Gastroesophageal sphincter (tissue), 3 donors: Measurements from ENCODE around the gene KIZ.

Source experiments
- POLR2A ChIP-seq, 2 donors: fragments of 450-650 bp; IDR thresholded peaks; one replicate each; pipeline ENCODE4 v1.6.1; 2017; ENCODE audit warnings: antibody characterized with exemption in 2 of 2, mild to moderate bottlenecking in 2 of 2, moderate library complexity in 1 of 2
- POLR2AphosphoS5 ChIP-seq: sonication (generic); formaldehyde crosslinking; IDR thresholded peaks from one replicate; pipeline ENCODE4 v1.6.1; 2017; ENCODE audit warnings: antibody characterized with exemption
- TF ChIP-seq, protein P1 (sequence below), 4 experiments: fragments of 200-600 bp in 2 of 4; fragments of 450-650 bp in 2 of 4; sonication (generic) in 1 of 4; IDR thresholded peaks; one replicate each; pipeline ENCODE4 v1.5.1; 2017 to 2019; ENCODE audit warnings: antibody characterized with exemption in 4 of 4, mild to moderate bottlenecking in 2 of 4, moderate library complexity in 2 of 4

GRCh38 chr20:21185849-21186248 is 60.0 kb downstream of the KIZ start:
- no peak for TF ChIP-seq POLR2A (IDR thresholded peaks at IDR 0.05)
- TF ChIP-seq POLR2AphosphoS5 = no peak
- TF ChIP-seq, protein P1, sequence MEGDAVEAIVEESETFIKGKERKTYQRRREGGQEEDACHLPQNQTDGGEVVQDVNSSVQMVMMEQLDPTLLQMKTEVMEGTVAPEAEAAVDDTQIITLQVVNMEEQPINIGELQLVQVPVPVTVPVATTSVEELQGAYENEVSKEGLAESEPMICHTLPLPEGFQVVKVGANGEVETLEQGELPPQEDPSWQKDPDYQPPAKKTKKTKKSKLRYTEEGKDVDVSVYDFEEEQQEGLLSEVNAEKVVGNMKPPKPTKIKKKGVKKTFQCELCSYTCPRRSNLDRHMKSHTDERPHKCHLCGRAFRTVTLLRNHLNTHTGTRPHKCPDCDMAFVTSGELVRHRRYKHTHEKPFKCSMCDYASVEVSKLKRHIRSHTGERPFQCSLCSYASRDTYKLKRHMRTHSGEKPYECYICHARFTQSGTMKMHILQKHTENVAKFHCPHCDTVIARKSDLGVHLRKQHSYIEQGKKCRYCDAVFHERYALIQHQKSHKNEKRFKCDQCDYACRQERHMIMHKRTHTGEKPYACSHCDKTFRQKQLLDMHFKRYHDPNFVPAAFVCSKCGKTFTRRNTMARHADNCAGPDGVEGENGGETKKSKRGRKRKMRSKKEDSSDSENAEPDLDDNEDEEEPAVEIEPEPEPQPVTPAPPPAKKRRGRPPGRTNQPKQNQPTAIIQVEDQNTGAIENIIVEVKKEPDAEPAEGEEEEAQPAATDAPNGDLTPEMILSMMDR (IDR thresholded peaks at IDR 0.05) = no peak
